GM19035 (cell line): ENCODE measurements around the gene AMIGO1.

Experiments
- ATAC-seq: cut with Tn5 transposase; IDR thresholded peaks from one replicate; pipeline ENCODE4 v1.9.1; 2021; ENCODE audit not compliant: unreplicated experiment

Gene AMIGO1, protein sequence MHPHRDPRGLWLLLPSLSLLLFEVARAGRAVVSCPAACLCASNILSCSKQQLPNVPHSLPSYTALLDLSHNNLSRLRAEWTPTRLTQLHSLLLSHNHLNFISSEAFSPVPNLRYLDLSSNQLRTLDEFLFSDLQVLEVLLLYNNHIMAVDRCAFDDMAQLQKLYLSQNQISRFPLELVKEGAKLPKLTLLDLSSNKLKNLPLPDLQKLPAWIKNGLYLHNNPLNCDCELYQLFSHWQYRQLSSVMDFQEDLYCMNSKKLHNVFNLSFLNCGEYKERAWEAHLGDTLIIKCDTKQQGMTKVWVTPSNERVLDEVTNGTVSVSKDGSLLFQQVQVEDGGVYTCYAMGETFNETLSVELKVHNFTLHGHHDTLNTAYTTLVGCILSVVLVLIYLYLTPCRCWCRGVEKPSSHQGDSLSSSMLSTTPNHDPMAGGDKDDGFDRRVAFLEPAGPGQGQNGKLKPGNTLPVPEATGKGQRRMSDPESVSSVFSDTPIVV

DNA sequence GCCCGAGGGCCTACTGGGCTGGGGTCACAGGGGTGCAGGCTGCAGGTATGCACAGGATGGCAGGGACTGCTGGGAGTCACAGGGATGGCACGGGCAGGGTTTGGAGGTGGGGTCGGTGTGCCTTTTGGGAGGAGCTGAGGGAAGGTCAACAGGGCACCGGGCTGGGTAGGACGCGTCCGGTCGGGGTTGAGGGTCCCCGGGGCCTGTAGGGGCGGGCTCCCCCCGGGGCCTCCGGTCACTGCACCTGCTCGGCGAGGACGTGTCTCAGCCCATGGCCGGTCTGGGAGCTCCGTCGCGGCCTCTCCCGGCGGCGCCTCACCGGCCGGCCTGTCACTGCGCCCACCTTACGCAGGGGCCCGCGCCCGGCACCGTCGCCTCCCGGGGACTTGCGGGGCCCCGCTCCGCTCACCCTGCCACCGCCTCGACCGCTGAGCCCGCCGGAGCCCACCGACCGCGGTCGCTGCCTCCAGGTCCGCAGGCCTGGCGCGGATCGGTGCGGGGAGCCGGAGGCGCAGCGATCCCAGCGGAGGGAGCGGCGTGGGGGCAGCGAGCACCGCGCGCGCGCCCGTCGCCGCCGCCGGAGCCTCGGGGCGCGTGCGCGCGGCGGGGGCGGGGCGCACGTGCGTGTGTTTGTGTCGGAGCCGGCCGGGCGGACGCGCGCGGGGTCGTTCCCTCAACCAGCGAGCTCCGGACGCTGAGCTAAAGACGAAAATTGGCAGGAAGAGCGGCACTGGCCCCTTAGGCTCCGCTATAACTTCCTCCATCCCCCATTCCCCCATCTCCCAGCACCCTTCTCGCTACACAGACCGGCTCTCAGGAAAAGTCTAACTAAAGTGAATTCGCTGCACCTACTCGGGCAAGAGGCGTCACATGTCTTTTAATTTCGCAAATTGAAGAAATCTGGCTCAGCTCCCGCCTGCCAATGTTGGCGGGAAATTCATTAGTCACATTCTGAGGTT is at the start of gene AMIGO1:
Gene AMIGO1 (minus strand): TSS at position 552 of the 959 bp plus-strand sequence. CDS start 815 bp downstream, outside the sequence.
- ATAC-seq = peak; percentile 70

DNA sequence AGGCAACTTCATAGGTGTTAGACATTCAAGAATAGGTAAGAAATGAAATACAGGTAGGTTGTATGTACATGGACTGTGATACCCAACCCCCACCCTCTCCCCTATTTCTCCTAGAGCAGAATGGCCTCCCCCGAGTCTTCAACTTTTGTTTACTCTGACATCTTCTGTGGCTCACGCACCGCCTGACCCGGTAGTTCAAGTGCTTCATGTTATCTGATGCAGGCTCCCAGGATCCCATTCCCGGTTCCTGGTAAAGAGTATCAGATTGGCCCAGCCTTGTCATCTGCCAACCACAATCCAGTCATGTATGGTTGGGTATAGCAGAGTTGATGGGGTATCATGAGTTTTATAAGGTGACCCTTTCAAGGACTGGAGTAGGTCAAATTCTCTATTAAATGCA is 48.0 kb upstream of the AMIGO1 start:
- no peak for ATAC-seq

DNA sequence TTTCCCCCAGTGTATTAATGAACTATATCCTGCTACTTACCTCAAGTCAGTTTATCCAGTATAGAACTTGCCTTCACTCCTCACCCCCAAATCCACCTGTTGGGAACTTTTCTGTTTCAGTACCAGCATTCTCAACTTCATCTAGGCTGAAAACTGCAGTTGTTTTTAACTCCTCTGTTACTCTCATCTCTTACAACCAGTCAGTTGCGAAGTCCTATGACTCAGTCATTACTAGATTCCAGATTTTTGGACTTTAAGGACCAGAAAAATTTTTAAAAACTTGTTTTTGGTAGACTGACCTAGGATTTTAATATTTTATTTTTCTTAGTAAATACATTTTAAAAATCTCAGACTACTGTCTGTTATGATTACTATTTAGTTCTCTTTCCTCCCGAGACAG is 47.0 kb upstream of the AMIGO1 start:
- no peak for ATAC-seq

DNA sequence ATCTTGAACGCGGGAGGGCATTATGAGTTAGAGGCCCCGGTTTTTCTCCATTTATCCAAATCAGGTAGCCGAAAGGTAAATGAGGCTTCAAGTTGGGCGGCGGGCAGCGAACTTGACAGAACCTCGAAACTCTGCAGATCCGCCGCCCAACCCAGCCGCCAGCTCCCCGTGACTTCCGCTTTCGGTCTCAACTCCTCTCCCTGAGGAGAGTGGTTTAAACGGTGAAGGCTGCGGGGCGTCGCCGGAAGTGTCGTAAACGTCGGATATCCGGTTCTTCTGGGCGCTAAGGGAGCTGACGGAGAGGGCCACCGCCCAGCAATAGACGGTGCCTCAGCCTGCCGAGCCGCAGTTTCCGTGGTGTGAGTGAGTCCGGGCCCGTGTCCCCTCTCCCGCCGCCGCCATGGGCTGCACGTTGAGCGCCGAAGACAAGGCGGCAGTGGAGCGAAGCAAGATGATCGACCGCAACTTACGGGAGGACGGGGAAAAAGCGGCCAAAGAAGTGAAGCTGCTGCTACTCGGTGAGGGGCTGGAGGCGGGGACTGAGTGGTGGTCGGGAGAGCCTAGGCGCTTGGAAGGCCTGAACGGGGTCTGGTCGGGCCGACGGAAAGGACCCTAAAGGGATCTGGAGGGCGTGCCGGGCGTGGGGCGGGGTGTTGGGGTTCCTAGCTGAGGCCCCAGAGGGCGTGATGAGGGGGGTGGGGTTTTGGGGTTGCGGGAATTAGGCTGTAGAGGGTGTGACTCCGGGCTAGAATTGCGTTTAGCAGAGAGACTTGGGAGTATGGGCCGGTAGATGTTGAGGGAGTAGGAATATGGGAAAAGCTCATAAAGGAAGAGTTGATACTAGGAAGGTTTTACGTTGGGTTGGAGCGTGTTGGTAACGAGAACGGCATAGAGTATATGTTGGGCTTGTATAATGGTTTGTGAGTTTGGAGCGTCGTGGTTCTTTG is 39.1 kb upstream of the AMIGO1 start, which contains the start of gene GNAI3:
Gene GNAI3 (plus strand): TSS at position 295 of the 947 bp plus-strand sequence. CDS start 106 bp downstream, at position 401.
- peak; percentile 89 for ATAC-seq

DNA sequence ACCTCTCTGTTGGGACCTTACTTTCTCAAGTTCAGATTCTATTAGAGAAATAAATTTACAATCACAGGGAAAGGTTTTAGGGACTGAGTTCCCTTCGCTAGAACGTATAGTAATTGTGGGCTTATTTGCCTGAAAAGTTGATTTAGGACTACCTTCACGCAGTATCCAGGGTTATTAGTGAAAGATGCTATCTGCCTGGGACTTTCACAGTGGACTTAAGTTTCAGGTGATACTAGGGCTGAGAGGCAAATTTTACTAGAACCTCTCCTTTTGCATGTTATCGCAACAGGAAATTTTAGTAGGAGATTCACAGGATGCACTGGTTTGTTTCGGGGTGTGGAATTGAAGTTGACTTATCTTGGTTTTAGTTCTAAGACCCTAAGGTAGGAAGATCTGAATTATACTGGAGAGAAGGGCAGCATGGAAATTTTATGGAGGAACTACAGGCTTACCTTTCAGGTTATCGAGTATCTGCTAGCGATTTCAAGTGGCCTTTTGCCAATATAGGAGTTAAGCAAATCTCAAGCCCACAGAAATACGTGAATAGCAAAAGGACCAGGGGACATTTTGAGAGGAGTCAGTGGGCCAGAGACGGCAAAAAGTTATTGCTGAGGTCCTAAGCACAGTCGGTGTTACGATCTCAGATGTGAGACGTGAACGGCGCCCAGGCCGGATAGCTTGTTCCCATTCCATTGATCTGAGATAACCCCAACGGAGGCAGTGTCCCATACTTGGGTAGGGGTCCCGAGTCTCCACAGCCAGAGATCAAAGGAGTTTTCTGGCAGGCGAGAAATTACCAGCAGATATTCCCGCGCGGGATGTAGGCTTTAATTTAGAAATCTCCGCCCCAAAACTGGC is 38.2 kb upstream of the AMIGO1 start:
- ATAC-seq = peak; percentile 3

DNA sequence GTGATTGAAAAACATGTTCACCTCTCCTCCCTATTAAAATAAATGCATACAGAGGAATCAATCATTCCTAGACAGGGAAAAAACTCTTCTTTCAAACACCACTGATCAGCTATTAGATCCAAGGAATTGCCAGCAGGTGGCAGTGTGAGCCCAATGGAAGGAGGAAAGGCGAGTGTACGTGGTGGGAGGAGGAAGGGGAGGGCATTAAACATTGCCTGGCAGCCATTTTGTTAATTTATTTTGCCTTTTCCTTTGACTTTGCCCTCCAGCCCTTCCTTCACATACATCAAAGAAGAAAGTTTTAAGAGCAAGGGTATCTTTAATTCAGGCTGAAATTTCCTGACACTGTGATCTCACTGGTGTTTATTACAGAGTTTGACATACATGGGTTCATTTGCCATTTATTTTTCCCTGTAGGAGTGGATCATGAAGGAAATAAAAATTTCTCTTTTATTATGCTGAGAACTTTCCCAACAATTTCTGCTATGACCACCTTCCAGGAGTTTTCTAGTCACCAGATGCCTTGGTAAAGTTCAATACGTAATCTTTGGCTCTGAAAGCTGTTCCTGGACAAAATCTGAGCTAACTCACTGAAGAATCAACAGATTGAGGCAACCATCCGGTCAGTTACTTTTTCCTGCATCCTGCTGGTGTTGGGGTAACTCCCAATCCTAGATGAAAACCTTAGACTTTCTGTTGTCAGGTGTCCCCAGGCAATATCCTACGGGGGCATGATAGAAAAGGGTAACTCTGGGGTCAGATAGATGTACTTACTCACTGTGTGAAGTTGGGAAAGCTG is 37.0 kb upstream of the AMIGO1 start:
- ATAC-seq = peak; percentile 45

DNA sequence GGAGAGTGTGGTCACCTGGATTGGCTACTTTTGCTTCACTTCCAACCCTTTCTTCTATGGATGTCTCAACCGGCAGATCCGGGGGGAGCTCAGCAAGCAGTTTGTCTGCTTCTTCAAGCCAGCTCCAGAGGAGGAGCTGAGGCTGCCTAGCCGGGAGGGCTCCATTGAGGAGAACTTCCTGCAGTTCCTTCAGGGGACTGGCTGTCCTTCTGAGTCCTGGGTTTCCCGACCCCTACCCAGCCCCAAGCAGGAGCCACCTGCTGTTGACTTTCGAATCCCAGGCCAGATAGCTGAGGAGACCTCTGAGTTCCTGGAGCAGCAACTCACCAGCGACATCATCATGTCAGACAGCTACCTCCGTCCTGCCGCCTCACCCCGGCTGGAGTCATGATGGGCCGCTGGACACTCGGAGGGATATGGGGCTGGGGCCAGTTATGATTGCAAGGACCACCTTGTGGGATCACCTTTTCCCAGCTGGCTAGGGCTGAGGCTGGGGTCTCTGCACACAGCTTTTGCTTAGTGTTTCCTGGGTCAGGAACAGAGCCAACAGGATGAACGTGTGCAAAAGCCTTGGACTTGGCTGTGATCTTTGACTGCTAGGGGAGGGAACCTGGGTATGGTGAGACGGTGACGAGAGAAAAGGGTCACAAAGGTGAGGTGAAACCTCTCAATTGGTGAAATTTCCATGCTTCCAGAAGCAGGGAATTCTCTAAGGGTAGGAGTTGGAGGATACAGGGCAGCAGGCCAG is 34.6 kb upstream of the AMIGO1 start:
- ATAC-seq = no peak

DNA sequence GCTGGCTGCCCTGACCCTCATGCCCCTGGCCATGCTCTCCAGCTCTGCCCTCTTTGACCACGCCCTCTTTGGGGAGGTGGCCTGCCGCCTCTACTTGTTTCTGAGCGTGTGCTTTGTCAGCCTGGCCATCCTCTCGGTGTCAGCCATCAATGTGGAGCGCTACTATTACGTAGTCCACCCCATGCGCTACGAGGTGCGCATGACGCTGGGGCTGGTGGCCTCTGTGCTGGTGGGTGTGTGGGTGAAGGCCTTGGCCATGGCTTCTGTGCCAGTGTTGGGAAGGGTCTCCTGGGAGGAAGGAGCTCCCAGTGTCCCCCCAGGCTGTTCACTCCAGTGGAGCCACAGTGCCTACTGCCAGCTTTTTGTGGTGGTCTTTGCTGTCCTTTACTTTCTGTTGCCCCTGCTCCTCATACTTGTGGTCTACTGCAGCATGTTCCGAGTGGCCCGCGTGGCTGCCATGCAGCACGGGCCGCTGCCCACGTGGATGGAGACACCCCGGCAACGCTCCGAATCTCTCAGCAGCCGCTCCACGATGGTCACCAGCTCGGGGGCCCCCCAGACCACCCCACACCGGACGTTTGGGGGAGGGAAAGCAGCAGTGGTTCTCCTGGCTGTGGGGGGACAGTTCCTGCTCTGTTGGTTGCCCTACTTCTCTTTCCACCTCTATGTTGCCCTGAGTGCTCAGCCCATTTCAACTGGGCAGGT is 33.9 kb upstream of the AMIGO1 start:
- ATAC-seq = no peak

DNA sequence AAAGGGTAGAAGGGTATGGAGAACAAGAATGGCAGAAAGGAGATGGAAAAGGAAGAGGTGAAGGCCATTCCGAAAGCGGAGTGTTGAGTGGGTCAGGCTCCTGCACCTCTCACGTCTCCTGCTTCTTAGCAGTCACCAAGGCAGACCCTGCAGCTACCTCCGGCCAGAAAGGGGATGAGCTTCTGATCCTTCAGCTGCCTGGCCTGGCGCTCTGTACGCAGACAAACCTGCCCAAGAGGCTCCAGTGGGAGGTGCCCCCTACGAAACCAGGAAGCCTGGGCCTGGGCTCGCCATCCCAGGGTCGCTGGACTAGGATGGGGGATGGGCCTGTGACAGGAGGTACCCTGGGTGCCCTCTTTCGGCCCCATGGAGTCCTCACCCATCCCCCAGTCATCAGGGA is 33.1 kb upstream of the AMIGO1 start:
- no peak for ATAC-seq

DNA sequence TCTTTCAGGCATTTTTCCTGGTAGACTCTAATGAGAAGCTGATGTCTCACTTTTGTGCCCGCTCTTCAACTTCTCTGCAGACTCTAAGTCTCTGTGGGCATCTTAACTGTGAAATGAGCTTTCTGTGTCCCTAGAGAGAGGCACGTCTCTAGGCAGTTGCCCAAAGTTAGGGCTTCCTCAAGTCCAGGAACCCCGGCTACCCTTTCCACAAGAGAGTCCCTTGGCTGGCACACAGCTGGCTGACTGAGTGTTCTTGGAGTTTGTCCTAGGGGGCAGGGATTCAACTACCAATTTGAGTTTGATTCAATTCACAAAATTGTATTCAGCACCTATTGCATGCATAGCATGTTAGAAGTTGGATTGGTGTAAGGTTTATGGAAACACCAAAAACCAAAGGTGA is 31.6 kb upstream of the AMIGO1 start:
- ATAC-seq = no peak

DNA sequence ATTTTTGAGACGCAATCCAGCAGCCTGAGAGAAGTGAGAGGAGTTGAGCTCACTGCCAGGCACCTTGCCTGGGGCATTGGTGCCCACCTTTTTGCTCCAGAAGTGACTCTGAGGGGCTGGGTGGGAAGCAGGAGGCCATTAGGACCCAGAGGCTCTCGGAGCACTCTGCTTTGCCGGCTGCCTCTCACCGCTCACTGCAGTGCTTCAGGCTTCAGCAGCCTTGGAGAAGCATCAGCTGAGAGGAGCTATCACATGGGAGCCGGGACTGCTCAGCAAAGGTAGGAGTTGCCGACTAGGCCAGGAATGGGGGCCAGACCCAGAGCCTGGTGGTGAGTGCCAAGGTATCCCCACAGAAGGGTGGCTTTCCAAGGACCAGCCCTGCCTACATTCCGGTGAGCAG is 30.1 kb upstream of the AMIGO1 start, which contains the start of gene GPR61:
Gene GPR61 (plus strand): TSS at position 197 of the 400 bp plus-strand sequence. CDS start 3,151 bp downstream, outside the sequence.
- no peak for ATAC-seq

DNA sequence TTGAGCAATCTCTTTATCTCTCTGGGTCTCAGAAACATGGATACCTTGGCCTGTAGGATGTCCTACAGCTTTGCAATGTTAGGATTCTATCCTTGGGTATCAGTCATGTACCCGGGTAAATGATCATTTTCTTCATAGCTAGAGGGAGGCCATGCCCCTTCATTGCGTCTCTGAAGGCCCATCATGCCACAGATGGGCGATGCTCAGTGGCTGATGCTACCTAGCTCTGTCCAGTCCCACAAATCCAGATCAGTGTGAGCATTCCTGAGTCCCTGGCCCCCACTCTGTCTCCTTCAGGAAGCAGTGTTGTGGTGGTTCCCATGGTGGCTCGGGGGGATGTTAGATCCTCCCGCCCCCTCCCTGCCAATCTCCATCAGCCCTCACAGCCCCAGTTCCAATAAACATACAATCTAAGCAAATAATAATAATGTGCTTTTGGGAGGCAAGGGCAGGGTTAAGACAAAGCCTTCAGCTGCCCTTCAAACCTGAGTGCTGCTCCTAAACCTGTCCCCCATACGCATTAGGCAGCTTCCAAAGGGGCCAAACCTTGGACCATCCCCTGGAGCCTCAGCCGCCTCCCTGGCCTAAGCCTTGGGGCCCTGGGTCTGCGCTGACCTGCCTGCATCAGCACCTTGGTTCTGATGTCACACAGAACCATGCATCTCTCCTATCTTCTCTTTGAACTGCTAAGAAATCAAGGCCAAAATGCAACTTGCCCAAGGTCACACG is 29.5 kb upstream of the AMIGO1 start:
- no peak for ATAC-seq

DNA sequence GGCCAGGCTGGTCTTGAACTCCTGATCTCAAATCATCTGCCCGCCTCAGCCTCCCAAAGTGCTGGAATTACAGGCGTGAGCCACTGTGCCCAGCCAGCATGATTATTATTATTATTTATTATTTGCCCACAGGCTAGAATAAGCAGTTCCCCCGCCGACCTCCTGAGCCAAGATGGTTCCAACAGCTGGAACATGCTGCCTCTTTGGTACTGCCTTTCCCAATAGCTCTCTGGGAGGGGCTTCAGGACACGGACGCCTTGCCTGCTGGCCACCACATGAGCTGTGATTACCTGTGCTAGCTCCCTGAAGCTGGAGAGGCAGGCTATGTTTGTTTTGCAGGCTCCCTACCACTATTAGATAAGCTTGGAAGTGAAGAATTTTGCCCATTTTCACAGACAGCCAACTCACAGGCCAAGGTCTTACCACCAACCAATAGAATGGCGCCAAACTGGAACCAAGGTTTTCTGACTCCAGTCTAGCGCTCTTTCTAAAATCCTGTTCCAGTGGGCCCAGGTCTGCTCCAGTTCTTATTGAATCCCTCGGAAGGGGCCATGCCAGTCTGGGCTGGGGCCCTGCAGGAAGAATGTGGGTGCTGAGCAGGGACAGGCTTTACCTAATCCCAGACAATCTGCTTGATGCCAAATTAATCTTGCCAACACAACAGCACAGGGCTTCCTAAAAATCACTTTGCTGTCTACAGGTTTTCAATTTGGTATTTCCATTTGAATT is 28.1 kb upstream of the AMIGO1 start:
- ATAC-seq = no peak

DNA sequence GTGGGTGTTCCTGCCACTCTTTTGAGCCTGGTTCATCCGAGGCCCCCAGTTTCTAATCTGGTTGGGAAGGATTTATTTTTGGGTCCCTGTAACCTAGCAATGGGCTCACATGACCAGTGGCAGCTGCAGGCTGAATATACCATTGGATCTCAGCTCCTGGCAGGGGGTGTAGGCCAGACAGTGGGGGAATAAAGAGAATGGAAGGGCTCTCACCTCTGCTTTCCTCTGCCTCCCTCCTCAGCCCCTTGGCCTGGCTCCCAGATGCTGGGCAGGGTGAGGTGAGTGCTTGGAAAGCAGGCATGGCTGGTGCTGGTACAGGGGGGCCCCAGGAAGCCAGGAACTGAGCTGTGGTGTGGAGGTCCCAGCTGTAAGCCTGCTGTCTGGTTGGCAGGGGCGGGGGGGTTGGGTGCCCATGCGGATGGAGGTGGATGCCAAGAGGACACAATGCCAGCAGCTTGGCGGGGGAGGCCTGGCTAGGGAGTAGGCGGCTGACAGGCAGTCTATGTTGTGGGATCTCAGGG is 26.5 kb upstream of the AMIGO1 start:
- no peak for ATAC-seq

DNA sequence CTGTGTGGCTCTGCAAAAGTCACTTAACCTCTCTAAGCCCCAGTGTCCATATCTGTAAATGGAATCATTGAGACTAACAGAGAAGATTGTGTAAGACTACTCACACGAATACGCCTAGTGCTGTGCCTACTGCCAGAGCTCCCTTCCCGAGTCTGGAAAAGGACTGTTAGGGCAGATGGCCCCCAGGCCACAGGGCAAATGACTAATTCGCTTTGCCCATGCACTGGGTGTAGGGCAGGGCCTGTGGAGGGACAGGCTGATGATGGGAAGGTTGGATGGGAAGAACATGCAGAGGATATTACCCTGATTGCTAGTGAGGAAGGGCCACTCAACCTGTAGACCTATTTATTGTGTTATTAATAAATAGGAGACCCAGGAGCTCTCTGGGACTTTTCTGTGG is 26.0 kb upstream of the AMIGO1 start:
- no peak for ATAC-seq
